NCI-H128 (cell line): Measurements from ENCODE around the gene ERP29.
"Not testable (repeated sequence)": the region's sequence is repeated elsewhere in the genome, so short reads cannot be mapped to it uniquely, and the experiment has no call there.

Experiments
- DNase-seq: peaks from one replicate; lab custom pipeline; 2025; ENCODE audit not compliant: unreplicated experiment; lab: John Stamatoyannopoulos, UW

The ERP29 gene

GRCh38 chr12:112012775-112013600, at the start of gene ERP29, which contains the start of gene TMEM116:
Gene ERP29, plus strand, starts transcription at chr12:112013426. Its CDS starts 40 bp downstream, at chr12:112013466.
Gene TMEM116, minus strand, starts transcription at chr12:112013165. Its CDS starts 7,895 bp downstream, at chr12:112005270.
- peak; percentile 97 for DNase-seq

- DNase-seq = no peak
Measured at GRCh38 chr12:111964935-111965334, 48.3 kb upstream of the ERP29 start.

GRCh38 chr12:111971800-111972199, 41.4 kb upstream of the ERP29 start:
- no peak for DNase-seq

- DNase-seq = no peak
Measured at GRCh38 chr12:111975161-111975931, 37.9 kb upstream of the ERP29 start.

GRCh38 chr12:111976291-111976690, 36.9 kb upstream of the ERP29 start:
- no peak for DNase-seq

GRCh38 chr12:111976860-111977259, 36.4 kb upstream of the ERP29 start:
- DNase-seq = no peak

GRCh38 chr12:111978545-111978944, 34.7 kb upstream of the ERP29 start:
- no peak for DNase-seq

GRCh38 chr12:111980598-111980997, 32.6 kb upstream of the ERP29 start:
- no peak for DNase-seq

- DNase-seq = no peak
Measured at GRCh38 chr12:111981987-111982386, 31.2 kb upstream of the ERP29 start.

GRCh38 chr12:111984820-111985219, 28.4 kb upstream of the ERP29 start:
- no peak for DNase-seq

GRCh38 chr12:111991535-111991934, 21.7 kb upstream of the ERP29 start:
- DNase-seq = no peak

- no peak for DNase-seq
Measured at GRCh38 chr12:111991946-111992345, 21.3 kb upstream of the ERP29 start.

GRCh38 chr12:111992464-111992863, 20.8 kb upstream of the ERP29 start:
- DNase-seq = no peak

- DNase-seq = no peak
Measured at GRCh38 chr12:111993292-111994150, 19.7 kb upstream of the ERP29 start.

- not testable (repeated sequence) for DNase-seq
Measured at GRCh38 chr12:111994211-111995111, 18.8 kb upstream of the ERP29 start.

- no peak for DNase-seq
Measured at GRCh38 chr12:111995782-111996480, 17.3 kb upstream of the ERP29 start.

GRCh38 chr12:111997300-111997699, 15.9 kb upstream of the ERP29 start:
- no peak for DNase-seq

GRCh38 chr12:111998015-111998414, 15.2 kb upstream of the ERP29 start:
- DNase-seq = no peak

- not testable (repeated sequence) for DNase-seq
Measured at GRCh38 chr12:111999129-111999528, 14.1 kb upstream of the ERP29 start.
